Ovary (tissue), 9 donors: Measurements from ENCODE around the gene PPFIA4. TPM values are rescaled to one million over a fixed set of nuclear protein-coding genes. Genes with fewer than 3 reads are reported as not detected.

ENCODE experiments used
- DNase-seq, 5 donors: peaks; one replicate each; pipeline ENCODE4 v3.0.0-alpha.2; 2019 to 2020
- H3K27ac ChIP-seq, 2 donors: fragments of 200-600 bp; one replicate each; pipeline versions ENCODE4 v1.5.1 to v1.8.0; 2019 to 2022
- H3K27me3 ChIP-seq: fragments of 200-600 bp; one replicate; pipeline ENCODE4 v1.8.0; 2022
- H3K36me3 ChIP-seq: fragments of 200-600 bp; sonication (generic); one replicate; pipeline ENCODE4 v1.5.1; 2019
- H3K4me1 ChIP-seq: one replicate; pipeline ENCODE4 v1.8.1; 2013; ENCODE audit warnings: mild to moderate bottlenecking, moderate library complexity; ENCODE audit not compliant: insufficient read depth
- H3K4me3 ChIP-seq: fragments of 200-600 bp; sonication (generic); one replicate; pipeline ENCODE4 v1.5.1; 2017
- H3K9me3 ChIP-seq, 2 donors: fragments of 200-600 bp in 1 of 2; sonication (generic) in 1 of 2; one replicate each; pipeline versions ENCODE4 v1.5.1 to v1.8.1; 2013 to 2019; ENCODE audit warnings: mild to moderate bottlenecking in 1 of 2, moderate library complexity in 1 of 2
- CTCF ChIP-seq, 3 donors: fragments of 450-650 bp in 2 of 3; fragments of 200-600 bp in 1 of 3; IDR thresholded peaks; one replicate each; pipeline versions ENCODE4 v1.5.1 to v1.8.0; 2016 to 2022; ENCODE audit warnings: antibody characterized with exemption in 3 of 3, mild to moderate bottlenecking in 1 of 3
- EP300 ChIP-seq: sonication (generic); formaldehyde crosslinking; IDR thresholded peaks from one replicate; pipeline ENCODE4 v1.6.1; 2017; ENCODE audit warnings: antibody characterized with exemption
- POLR2A ChIP-seq: fragments of 450-650 bp; IDR thresholded peaks from one replicate; pipeline ENCODE4 v1.6.1; 2017; ENCODE audit warnings: antibody characterized with exemption, mild to moderate bottlenecking, moderate library complexity
- WGBS, 3 donors: extraction: QIAGEN DNeasy Blood & Tissue Kit in 1 of 3; methylation state at CpG; one replicate each; pipeline versions ENCODE4 v1.1.5 to v1.1.7; 2013 to 2017; 5-methylcytosine and 5-hydroxymethylcytosine counted together
- intact Hi-C, 4 donors: fragments of 100-400 bp; cut with DNase I; formaldehyde crosslinking; loops; one replicate each; pipeline versions ENCODE4 v1.11.0 to v1.15.1; 2022 to 2023
- polyA plus RNA-seq, 2 donors: library from polyadenylated mRNA; stranded (reverse); fragments of 200-250 nt in 1 of 2; fragments of 350-450 nt in 1 of 2; fragmentation: Illumina TruSeq in 1 of 2; extraction: RNeasy Lipid Tissue Mini Kit (QIAGEN cat#74804) in 1 of 2; gene quantifications; one replicate each; pipeline ENCODE4 v1.2.3, GENCODE V29; 2013 to 2014
- total RNA-seq, 7 donors: library from RNA; depleted of rRNA in 2 of 7; stranded (reverse); fragments of >200 nt in 2 of 7; fragmentation: NEBNext Ultra II Directional in 3 of 7; extraction: Animal tissue kit (Norgen Biotek cat#: 25700) in 3 of 7; gene quantifications; one replicate each; pipeline versions ENCODE4 v1.1.0 to v1.2.4, GENCODE V29; 2016 to 2023
- donor health status: DM: no; HTN: no; CAD: no; lungs with moderate emphysema.
- donor health status: DM: no; HTN: no; CAD: no.
- donor health status: Bipolar disorder and iron deficiency.
- donor health status: DM: yes; HTN: yes; CAD: no.
- donor health status: DM: no; HTN: no; CAD: no.
- donor health status: DM: yes; HTN: yes; CAD: no.

The PPFIA4 gene
- total and polyA plus RNA-seq, 9 donors: 0.35 to 2.6 (median 1.4) TPM

GRCh38 chr1:203089651-203090045, 63.4 kb downstream of the PPFIA4 start:
- Histone ChIP-seq H3K27me3 (no peaks in the 10 kb centered on the region), H3K36me3 (no peaks in the 10 kb centered on the region), H3K9me3 (no peaks in the 10 kb centered on the region), H3K27ac (no peak overlapping the region), H3K4me3 (no peak overlapping the region), H3K4me1 (no peaks in the 10 kb centered on the region)
- TF ChIP-seq CTCF (IDR thresholded peaks at IDR 0.05) (no peak), EP300 (no peak), POLR2A (no peak)
- no peak for DNase-seq
- WGBS, 3 donors: 57 to 67% (median 62%) methylated on average over 7 of the region's 7 CpGs
- intact Hi-C loops: no loop called here

DNA sequence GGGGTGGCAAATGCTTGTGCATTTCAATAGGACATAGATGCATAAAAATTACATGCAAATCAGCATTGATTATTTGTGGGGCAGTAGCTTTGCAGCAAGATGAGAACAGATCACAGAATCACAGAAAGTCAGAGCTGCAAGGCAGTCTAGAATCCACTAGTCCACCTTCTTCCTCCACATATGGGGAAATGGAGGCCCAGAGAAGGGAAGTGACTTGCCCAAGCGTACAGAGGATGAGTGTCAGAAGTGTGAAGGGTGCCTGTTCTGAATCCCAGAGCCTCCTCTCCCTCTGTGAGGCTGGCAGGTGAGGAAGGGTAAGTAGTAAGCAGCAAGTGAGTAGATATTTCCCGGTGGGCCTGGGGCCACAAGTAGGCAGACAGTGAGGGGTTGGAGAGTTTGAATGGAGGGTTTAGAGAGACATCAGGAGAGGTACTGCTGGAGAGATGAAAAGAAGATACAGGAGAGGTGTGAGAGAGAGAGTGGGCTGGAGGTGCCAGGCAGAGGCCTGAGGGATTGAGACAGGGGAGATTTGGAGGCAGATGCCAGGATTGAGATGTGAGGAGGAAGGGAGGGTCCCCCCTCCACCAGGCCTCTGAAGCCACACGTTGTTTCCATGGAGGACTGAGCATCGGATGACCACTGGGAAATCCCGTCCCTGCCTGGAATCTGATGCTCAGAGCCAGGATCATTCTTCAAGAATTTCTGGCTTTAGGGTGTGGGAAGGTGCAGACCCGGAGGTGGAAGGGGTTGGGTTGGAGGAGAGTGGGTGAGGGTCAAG, 64.3 kb downstream of the PPFIA4 start:
- H3K27ac ChIP-seq: no peak overlapping the region
- H3K27me3 ChIP-seq: no peaks in the 10 kb centered on the region
- peaks cover 0 to 4% of the 10 kb centered on the region in 2 donors for H3K9me3 ChIP-seq
- WGBS, 3 donors: 59 to 61% (median 59%) methylated on average over 6 of the region's 6 CpGs
- intact Hi-C loops: no loop called here
- no peak overlapping the region for H3K4me3 ChIP-seq
- H3K36me3 ChIP-seq: no peaks in the 10 kb centered on the region
- DNase-seq: no peak
- no peaks in the 10 kb centered on the region for H3K4me1 ChIP-seq
- no peak for TF ChIP-seq EP300

DNA sequence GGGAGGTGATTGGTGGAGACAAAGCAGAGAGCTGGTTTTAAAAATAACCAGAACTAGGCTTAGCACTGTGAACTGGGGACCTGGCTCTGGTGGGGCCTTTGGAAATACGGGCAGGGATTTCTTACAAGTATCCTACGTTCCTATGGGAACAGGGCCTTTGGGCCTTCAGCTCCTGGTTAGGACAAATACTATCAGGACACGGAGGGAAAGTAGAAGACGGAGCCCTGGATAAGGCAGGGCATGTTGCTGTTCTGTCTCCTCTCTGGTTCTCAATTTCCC, 64.8 kb downstream of the PPFIA4 start:
- no peaks in the 10 kb centered on the region for H3K36me3 ChIP-seq
- no peaks in the 10 kb centered on the region for H3K4me1 ChIP-seq
- no peak overlapping the region for H3K4me3 ChIP-seq
- H3K27ac ChIP-seq: no peak overlapping the region
- 76 to 89% (median 81%) methylated on average over 4 of the region's 4 CpGs for WGBS, 3 donors
- intact Hi-C loops: no loop called here
- H3K27me3 ChIP-seq: no peaks in the 10 kb centered on the region
- TF ChIP-seq POLR2A: no peak
- TF ChIP-seq CTCF (IDR thresholded peaks at IDR 0.05): no peak
- TF ChIP-seq EP300: no peak
- no peak for DNase-seq
- peaks cover 0 to 4% of the 10 kb centered on the region in 2 donors for H3K9me3 ChIP-seq

DNA sequence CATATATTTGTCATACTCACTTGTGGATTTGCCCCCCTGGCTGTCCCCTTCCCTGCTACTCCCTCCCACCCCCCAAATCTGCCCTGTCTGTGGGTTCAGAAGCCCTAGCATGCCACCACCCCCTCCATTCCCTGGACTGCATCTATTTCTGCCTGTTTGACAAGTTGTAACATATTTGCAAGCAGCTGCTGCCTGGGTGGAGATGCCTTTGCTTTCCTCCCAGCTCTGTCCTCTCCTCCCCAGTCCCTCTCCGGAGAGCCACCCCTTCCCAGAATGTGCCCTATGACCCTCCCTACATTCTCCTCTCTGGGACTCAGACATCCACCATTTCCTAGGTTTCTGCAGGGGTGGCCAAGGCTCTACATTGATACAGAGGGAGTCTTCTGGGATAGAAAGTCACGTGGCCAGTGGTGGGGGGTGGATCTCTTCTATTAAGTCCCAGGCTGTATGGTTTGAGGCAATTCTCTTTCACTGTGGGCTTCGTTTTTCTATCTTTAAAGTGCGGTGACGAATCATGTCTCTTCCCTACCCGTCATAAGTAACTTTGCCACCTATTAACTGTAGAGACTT, 65.6 kb downstream of the PPFIA4 start:
- DNase-seq: no peak
- no peak overlapping the region for H3K4me3 ChIP-seq
- no peaks in the 10 kb centered on the region for H3K4me1 ChIP-seq
- TF ChIP-seq CTCF (IDR thresholded peaks at IDR 0.05): no peak
- TF ChIP-seq EP300: no peak
- no peak for TF ChIP-seq POLR2A
- intact Hi-C loops: no loop called here
- no peak overlapping the region for H3K27ac ChIP-seq
- no peaks in the 10 kb centered on the region for H3K36me3 ChIP-seq
- H3K9me3 ChIP-seq: peaks cover 0 to 4% of the 10 kb centered on the region in 2 donors
- WGBS, 3 donors: 70 to 74% (median 71%) methylated on average over 6 of the region's 6 CpGs
- no peaks in the 10 kb centered on the region for H3K27me3 ChIP-seq

DNA sequence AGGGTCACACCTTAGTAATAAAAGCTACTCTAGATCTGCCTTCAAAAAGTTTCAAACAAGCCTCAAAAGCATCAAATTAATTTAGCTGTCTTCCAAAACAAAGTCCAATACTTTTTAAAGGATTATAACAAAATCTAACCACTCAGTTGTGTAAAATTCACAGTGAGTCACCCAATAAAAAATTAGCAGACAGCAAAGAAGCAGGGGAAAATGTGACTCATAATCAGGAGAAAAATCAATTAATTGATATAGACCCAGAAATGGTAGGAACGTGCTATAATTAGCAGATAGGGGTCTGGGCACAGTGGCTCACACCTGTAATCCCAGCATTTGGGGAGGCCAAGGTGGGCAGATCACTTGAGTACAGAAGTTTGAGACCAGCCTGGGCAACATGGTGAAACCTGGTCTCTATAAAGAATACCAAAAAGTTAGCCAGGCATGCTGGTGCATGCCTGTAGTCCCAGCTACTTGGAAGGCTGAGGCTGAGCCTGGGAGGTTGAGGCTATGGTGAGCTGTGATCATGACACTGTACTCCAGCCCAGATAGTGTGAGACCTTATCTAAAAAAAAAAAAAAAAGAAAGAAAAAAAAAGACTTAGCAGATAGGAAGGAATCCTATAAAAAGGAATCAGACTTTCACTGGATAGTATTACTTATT, 67.6 kb downstream of the PPFIA4 start:
- Histone ChIP-seq H3K4me3 (no peak overlapping the region), H3K4me1 (no peaks in the 10 kb centered on the region), H3K27me3 (no peaks in the 10 kb centered on the region), H3K27ac (no peak overlapping the region), H3K36me3 (no peaks in the 10 kb centered on the region), H3K9me3 (peaks cover 0 to 4% of the 10 kb centered on the region in 2 donors)
- intact Hi-C loops: no loop called here
- 72 to 81% (median 80%) methylated on average over 1 of the region's 1 CpG for whole genome bisulfite sequencing, 3 donors
- no peak for DNase-seq
- no peak for TF ChIP-seq POLR2A
- no peak for TF ChIP-seq CTCF (IDR thresholded peaks at IDR 0.05)
- no peak for TF ChIP-seq EP300
